GM19043 (cell line): ENCODE results near the gene FOXK2.

Experiments
- ATAC-seq: cut with Tn5 transposase; IDR thresholded peaks from one replicate; pipeline ENCODE4 v1.9.1; 2021; ENCODE audit warnings: low read depth; ENCODE audit not compliant: unreplicated experiment

FOXK2 gene

GRCh38 chr17:82518826-82519810 lies at the start of gene FOXK2:
Gene FOXK2 (plus strand): TSS chr17:82519732. CDS start chr17:82519889, 157 bp downstream.
- ATAC-seq = peak; percentile 88

- no peak for ATAC-seq
Measured at GRCh38 chr17:82470065-82470464, 49.5 kb upstream of the FOXK2 start.

- no peak for ATAC-seq
Measured at GRCh38 chr17:82474223-82475010, 45.1 kb upstream of the FOXK2 start.

GRCh38 chr17:82475458-82475857 lies 44.1 kb upstream of the FOXK2 start:
- no peak for ATAC-seq

- ATAC-seq = no peak
Measured at GRCh38 chr17:82477934-82478333, 41.6 kb upstream of the FOXK2 start.

- no peak for ATAC-seq
Measured at GRCh38 chr17:82479602-82480001, 39.9 kb upstream of the FOXK2 start.

- ATAC-seq = no peak
Measured at GRCh38 chr17:82480318-82480717, 39.2 kb upstream of the FOXK2 start.

- ATAC-seq = no peak
Measured at GRCh38 chr17:82483204-82483660, 36.3 kb upstream of the FOXK2 start.

GRCh38 chr17:82483836-82484235 lies 35.7 kb upstream of the FOXK2 start:
- ATAC-seq = no peak

GRCh38 chr17:82486231-82487094 lies 33.1 kb upstream of the FOXK2 start:
- no peak for ATAC-seq

GRCh38 chr17:82487910-82488309 lies 31.6 kb upstream of the FOXK2 start:
- ATAC-seq = no peak

- ATAC-seq = no peak
Measured at GRCh38 chr17:82489117-82489516, 30.4 kb upstream of the FOXK2 start.

GRCh38 chr17:82489851-82490511 lies 29.6 kb upstream of the FOXK2 start:
- no peak for ATAC-seq

GRCh38 chr17:82490512-82491195 lies 28.9 kb upstream of the FOXK2 start:
- ATAC-seq = no peak

GRCh38 chr17:82491196-82491530 lies 28.4 kb upstream of the FOXK2 start:
- ATAC-seq = no peak

- no peak for ATAC-seq
Measured at GRCh38 chr17:82491533-82491932, 28.0 kb upstream of the FOXK2 start.

GRCh38 chr17:82492643-82493225 lies 26.8 kb upstream of the FOXK2 start:
- ATAC-seq = no peak

- ATAC-seq = no peak
Measured at GRCh38 chr17:82493226-82493781, 26.2 kb upstream of the FOXK2 start.
